Lung microvascular endothelial cell (primary cell): ENCODE results near the gene DNAJA2. TPM values are rescaled to one million over a fixed set of nuclear protein-coding genes. Genes with fewer than 3 reads are reported as not detected.

Source experiments
- DNase-seq, 2 donors: peaks; one replicate each; pipeline versions ENCODE4 v3.0.0 to v3.0.0-alpha.2; 2010; ENCODE audit warnings: low read depth in 2 of 2
- total RNA-seq: library from RNA; depleted of rRNA; stranded (reverse); fragments of >200 nt; gene quantifications from 2 replicates; pipeline ENCODE4 v1.2.1, GENCODE V29; 2014

DNAJA2 gene
- total RNA-seq, 1 donor from 2014 or later: 58.9 TPM

DNA sequence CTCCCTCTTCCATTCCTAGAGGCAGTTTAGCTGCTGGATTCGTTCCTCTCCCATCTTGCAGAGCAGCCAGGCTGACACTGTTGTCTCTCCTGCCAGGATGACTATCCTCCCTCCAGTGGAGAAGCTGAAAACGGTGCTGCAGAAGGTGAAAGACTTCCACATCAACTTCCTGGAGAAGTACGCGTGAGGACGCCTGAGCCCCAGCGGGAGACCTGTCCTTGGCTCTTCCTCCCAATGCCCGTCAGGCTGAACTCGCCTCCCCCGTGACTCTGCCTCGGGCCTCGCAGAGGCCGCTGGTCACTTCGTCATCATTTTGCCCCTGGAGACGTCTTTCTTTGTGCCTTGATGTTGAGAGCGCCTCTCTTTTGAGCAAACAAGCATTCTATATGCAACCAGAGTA is 44.7 kb downstream of the DNAJA2 start:
- DNase-seq: no peak

DNA sequence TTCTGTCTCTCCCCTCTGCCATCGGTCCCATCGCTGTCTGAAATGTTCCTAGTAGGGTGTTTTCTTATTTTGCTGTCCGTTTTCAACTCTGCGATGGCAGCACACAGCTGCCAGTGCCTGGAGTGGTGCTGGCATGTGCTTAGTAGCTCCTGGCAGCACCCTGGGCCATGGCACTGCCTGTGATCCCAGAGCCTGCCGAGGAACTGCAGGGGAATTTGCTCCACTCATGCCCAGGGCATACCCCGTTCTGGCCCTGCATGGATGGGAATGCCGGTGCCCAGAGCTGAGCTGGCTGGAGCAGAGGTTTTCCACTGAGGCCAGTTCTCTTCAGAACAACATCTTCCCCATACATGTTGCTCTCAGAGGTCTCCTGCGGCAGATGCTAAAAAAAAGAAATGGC is 46.2 kb downstream of the DNAJA2 start:
- DNase-seq: no peak

DNA sequence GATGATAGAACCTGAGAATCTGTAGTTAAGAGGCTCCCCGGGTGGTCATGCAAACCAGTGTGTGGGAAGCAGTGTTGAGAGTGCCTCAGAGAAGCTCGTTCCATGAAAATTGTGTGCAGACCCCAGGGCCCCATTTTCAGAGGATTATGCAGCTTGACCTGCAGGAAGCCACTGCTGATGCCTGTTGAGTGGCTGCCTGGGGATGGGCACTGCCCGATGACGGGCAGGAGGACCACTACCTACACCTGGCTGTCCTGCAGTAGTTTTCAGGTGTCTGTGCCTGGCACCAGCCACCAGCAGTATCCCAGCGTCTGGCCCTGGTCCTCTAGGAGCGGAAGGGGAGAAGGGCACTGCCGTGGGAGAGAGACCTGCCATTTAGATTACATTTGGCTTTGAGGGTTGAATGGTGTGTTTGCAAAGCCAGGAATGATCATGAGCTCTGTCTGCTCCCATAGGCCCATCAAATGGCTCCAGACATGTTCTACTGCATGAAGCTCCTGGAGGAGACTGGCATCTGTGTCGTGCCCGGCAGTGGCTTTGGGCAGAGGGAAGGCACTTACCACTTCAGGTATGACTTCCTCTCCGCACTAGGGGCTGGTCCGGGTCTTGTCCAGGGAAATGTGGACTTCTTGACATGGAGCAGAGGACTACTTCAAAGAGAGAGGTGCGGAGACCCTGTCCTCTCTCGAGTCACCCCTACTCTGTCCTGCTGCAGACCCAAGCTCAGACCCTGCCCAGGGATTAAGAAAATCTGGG is 46.8 kb downstream of the DNAJA2 start:
- DNase-seq: no peak

DNA sequence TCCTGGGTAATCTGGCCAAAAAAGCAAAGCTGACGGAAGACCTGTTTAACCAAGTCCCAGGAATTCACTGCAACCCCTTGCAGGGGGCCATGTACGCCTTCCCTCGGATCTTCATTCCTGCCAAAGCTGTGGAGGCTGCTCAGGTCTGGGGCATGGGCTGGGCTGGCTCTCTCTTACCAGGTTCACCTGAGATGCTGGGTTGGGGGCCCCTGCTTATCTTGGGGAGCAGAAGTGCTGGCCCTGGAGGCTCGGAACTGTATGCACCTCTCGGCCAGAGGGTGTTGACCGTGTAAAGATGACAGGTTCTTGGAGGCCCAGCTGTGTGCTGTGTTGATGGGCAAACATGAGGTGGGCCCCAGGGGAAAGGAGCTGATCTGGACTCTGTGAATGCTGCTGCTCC is 49.1 kb downstream of the DNAJA2 start:
- no peak for DNase-seq

DNA sequence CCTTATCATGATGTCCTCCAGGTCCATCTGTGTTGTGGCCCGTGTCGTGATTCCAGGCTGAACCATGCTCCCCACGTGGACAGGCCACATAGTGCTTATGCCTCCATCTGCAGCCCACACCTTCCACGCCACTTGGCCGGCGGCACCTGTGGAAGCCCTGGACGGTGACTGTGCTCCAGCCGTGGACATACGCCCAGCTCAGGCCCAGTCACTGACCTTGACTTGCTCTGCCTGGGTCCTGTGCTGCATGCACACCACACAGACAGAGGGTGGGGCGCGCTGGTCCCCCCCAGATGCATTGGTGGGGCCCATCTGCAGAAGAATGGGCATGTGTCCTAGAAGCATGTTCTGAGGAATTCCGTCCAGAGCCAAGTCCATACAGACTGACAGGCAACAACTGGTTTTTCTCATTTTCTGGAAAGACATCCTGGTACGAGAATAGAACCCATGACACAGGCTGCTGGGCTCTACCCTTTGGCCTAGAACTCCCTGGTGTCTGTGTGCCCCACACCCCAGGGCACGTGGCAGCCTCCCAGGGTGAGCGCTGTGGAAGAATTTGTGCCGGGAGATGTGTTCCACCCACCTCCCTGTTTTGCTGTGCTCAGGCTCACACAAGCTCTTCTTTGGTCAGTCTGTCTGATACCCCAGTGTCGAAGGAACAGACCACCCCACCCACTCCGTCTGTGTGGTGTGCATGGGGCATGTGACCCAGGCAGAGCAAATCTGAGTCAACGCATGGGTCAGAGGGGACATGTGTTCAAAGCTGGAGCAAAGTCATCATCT is 49.8 kb downstream of the DNAJA2 start:
- no peak for DNase-seq

DNA sequence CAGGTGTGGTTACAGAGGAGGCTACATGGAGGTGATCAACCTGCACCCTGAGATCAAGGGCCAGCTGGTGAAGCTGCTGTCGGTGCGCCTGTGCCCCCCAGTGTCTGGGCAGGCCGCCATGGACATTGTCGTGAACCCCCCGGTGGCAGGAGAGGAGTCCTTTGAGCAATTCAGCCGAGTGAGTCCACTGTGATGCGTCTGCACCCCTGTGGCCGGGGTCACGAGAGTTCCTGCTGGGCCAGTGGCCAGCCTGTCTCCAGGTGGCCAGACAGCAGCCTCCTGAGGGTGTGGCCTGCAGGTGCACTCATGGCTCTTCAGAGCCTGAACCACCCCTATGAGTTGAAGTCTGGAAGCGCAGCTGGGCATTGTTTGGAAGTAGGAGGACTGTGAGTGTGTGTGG is 51.2 kb downstream of the DNAJA2 start:
- no peak for DNase-seq

DNA sequence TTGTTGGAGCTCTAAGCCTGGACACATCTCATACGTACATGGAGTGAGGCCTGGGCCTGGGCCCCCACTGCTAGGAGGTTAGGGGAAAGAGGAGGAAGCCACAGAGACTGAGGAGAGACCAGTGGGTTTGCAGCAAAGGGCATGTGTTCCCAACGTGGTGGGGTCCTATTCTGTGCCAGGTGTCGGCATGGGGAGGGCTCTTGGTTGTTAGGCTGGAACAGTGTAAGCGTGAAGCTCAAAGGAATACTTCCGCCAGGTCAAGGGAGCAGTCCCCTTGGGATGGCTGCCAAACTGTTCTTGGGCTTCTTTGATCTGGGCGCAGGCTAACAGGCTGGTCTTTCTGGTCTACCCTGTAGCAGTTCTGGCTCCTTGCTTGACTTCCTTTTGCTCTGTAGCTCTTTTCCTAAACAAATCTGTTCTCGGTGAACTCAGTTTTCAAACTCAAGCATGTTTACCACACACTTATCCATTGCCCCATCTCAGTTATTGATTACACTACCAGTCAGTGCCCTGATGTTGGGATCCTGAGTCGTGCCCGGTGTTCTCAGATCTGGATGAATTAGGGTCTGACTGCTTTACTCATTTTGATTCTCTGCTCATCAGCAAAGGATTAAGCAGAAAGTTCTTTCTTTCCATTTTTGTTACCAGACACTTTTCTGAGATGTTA is 52.9 kb downstream of the DNAJA2 start:
- DNase-seq: no peak

DNA sequence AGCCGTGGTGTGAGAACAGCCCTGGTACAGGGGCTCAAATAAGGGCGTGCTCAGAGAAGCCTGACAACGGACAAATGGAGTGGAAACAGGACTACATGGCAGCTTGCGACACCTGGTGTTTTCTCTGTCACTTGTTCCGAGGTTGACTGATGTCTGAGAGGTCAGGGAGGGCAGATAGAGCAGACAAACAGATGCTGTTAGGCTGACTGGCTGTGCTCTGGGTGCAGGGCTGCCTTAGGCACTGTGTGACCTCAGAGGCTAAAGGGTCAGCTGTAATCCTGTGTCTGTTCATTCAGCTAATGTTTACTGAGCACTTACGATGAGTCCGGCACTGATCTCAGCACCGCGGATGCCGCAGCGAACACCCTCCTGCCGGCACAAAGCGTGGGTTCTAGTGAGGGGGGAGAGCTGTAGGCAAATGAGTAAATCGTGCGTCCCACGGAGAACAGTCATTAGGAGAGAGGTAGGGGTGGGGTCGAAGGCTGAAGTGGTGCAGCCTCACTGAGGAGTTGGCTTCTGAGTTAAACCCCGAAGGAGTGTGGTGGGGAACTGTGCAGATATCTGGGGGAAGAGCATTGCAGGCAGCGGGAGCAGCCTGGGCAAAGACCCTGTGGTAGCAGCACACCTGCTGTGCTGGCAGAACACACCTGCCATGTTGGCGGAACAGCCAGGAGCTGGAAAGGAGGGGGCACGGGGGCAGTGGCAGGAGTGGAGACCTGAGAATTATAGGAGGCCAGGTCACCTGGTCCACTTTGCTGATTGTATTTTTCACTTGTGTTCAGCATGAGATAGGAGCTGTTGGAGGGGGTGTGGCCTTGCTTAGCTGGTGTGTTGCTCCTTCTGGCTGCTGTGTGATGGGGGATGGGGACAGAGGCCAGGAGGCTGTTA is 54.3 kb downstream of the DNAJA2 start:
- no peak for DNase-seq

DNA sequence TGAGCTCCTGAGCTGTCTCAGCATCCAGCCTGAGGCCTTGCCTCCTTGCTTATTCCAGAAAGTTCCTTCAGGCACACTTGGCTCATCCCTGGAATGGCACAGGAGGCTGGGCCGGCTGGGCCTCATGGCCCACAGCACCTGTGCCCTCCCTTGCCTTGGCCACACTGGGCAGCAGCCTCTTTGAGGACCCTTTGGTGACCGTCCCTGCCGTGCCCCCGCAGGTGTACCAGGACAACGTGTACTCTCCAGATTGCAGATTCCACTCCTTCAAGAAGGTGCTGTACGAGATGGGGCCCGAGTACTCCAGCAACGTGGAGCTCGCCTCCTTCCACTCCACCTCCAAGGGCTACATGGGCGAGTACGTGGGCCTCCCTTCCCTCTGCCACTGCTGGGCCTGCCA is 55.1 kb downstream of the DNAJA2 start:
- no peak for DNase-seq

DNA sequence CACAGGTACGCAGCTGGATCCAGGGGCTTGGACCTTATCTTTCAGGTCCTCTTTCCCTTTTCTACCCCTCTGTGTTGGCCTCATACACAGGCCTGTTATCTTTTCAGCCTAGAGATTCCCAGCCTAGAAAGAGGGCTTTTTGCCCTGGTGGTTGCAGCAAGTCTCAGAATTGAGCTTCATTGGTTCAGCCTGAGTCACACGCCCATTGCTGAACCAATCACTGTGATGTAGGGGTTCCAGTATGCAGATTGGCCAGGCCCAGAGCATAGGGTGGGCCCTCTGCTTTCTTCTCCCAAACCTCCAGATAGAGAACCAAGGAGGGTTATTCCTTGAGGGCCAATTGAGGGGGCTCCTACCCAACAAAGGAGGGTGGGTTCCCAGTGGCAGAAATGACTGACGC is 56.5 kb downstream of the DNAJA2 start:
- no peak for DNase-seq

DNA sequence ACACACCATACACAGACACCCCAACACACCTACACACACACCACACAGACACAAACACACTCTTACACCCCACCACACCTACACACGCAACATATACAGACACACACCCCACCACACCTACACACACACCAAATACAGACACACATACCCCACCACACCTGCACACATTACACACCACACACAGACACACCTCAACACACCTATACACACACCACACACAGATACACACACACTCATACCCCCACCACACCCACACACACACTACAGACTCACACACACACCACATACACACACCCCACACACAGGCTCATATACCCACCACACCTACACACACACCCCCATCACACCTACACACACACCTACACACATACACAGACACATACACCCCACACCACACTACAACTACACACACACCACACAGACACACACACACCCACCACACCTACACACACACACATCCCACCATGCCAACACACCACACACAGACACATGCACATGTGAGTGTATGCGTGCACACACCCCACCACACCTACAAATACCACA is 57.9 kb downstream of the DNAJA2 start:
- DNase-seq: no peak

DNA sequence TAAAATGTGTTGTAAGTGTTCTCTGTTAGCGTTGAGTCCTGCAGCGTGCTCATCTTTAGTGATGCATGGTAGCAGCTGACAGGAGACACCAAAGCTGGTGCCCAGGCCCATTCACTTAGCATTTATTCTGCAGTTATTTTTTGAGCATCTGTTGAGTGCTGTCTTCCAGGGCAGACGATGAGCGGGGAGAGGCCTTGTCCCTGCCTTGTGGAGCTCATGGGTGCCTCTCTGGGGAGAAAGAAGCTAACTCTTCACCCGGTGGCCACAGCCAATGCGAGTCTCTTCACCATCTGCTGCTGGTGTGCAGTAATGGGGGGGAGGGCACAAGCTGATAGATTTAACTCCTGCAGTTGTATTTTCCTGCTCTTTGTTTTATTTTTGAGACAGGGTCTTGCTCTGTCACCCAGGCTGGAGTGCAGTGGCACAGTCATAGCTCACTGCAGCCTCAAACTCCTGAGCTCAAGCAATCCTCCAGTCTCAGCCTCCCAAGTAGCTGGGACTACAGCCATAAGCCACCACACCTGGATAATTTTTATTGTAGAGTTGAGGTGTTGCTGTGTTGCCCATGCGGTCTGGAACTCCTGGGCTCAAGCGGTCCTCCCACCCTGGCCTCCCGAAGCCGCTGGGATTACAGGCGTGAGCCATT is 58.8 kb downstream of the DNAJA2 start:
- DNase-seq: no peak

DNA sequence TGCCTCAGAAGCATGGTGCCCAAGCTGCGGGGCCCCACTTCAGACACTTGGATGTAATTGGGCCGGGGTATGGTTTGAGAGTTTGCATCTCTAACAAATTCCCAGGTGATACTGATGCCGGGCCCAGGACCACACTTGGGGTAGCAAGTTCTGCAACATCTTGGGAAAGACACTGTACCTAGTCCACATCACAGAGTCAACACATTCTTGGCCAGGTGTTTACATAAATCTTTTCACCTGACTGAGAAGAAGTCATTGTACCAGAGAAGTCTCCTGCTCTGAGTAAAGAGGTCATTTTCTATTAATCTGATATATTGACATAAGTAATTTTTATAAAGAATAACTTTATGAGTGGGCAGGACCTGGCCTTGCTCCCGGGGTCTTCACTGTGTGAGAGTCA is 61.8 kb downstream of the DNAJA2 start:
- DNase-seq: no peak

DNA sequence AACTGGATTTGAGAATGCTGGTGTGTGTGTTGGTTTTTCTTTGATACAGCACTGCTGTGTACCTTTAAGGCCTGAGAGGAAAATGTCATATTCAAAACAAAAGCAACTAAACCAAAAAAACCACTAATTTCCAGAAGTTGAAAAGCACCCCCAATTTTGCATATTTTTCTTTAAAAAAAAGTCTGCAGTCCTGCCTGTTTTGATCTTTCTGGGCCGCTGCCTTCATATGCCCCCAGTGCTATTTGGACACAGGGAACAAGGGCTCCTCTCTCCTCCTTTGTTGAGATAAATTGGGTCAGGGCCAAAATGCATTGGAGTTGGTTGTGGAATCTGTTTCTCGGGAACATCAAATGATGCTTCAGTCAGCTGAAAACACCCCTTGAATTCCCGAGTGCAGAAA is 62.4 kb downstream of the DNAJA2 start:
- no peak for DNase-seq

DNA sequence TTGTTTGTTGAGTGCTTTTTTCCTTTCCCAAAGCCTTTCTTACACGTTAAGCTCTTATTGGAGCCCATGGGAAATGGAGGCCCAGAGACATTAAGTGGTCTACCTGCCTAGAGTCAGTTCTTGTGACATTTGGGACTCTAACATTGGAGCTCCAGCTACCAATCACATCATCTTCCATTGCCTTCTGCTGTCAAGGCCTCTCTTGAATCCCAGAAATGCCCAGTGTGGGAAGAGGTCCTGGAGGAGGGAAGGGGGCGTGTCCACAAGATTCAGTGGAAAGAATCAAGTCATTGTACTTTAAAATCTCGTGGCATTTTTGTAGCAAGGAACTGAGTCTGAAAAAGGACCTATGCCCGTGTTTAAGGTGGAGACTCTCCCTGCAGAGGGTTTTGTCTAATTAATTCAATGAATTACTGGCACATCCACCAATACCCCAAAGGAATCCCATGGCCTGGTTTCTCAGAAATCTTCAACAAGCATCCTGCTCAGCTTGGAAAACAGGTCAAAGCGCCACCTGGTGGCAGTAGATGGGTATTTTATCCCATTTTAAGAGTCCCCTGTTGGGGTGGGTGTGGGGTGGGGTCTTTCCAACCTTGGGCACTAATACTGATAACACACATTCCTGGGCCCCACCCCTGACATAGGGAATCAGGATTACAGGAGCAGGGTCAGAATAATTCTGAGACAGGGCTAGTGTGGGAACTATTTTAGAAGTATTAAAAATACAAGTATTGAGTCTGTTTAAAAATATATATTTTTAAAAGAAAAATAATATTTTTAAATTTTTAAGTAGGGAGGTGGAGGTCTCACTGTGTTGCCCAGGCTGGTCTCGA is 64.7 kb downstream of the DNAJA2 start:
- DNase-seq: peak; percentile 70 to 76

DNA sequence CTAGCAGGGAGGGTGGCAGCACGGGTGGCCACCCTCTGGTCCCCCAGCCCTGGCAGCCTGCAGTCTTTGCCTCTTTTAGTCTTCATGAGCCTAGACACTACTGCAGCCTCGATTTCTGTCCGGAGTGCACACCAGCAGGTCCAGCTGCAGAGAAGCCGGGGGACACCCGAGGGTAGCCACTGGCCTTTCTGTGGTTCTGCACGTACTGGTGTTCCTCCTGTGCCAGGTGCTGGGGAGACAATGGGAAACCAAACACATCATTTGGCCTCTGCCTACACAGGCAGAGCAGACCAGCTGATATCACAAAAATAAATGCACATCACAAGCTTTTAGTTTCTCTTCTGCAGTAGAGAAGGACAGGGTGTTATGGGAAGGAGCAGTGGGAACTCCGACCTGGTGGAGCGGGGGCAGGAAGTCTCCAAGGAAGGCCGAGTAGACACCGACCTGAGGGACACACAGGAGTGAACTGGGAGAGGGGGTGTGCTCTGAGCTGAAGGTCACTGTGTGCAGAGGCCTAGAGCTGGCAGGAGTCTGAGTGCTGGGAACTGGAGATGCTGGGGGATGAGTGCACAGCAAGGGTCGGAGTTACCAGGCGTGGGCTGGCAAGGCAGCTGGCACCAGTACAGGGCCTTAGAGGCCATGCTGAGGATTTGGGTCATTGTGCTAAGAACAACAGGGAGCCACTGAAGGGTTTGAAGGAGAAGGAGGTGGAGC is 66.3 kb downstream of the DNAJA2 start:
- no peak for DNase-seq

DNA sequence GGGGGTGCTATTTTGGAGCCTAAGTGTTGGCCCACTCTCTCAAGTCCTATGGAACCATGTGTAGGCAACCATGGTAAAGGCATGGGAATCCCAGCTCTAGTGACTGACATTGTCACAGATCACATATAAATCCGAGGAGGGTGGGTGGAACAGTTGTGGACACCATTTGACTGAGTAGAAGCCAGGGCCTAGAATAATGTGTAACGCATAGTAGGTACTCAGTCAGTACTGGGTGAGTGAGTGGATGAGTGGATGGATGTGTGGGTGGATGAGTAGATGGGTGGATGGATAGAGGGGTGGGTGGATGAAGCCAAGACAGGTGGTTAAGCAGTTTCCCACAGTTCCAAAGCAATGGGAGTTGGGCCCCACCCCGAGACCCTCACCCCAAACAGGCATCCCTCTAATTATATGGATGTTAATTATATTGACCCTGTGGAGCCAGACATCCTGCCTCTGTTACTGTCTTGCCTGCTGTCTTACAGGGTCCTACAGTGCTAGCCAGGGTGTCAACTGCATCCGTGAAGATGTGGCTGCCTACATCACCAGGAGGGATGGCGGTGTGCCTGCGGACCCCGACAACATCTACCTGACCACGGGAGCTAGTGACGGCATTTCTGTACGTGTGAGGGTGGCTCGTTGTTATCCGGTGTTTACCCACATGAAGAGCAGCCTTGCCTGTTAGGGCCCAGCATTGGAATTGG is 67.0 kb downstream of the DNAJA2 start:
- no peak for DNase-seq
